Panc1 (cell line): ENCODE results near the gene DLG3. TPM values are rescaled to one million over a fixed set of nuclear protein-coding genes. Genes with fewer than 3 reads are reported as not detected.

Experiments
- ATAC-seq: fragments of 200-7000 bp; cut with Tn5 transposase; 2 replicates; pipeline ENCODE4 v1.9.1; 2020; ENCODE audit warnings: mild to moderate bottlenecking, moderate library complexity
- BruUV-seq: library from RNA; stranded (reverse); fragments of 400-500 nt; replicated peaks from 2 replicates; lab custom pipeline; 2021; lab: Mats Ljungman, UMichigan
- CTCF ChIA-PET: fragments of 300-600 bp; sonication (Branson Sonifier 250); formaldehyde crosslinking; loops from one replicate; lab custom pipeline; 2022; ENCODE audit warnings: antibody characterized with exemption; lab: Charles Lee
- POLR2A ChIA-PET: fragments of 300-600 bp; sonication (Branson Sonifier 250); formaldehyde crosslinking; loops from one replicate; lab custom pipeline; 2022; ENCODE audit warnings: antibody characterized with exemption; lab: Charles Lee
- DNase-seq: peaks from one replicate; pipeline ENCODE4 v3.0.0-alpha.2; 2010; ENCODE audit warnings: low read depth, low spot score
- H3K27ac ChIP-seq: 2 replicates; pipeline ENCODE4 v1.5.1; 2011; ENCODE audit warnings: mild to moderate bottlenecking, low read length, inconsistent platforms
- H3K27me3 ChIP-seq: fragments of 200-500 bp; sonication (Bioruptor generic); 2 replicates; pipeline ENCODE4 v1.6.0; 2014; ENCODE audit warnings: low read length, inconsistent platforms; ENCODE audit not compliant: control insufficient read depth, insufficient read depth
- H3K36me3 ChIP-seq: fragments of 200-500 bp; sonication (Bioruptor generic); 2 replicates; pipeline ENCODE4 v1.5.1; 2014; ENCODE audit warnings: inconsistent platforms, mild to moderate bottlenecking, low read length, moderate library complexity; ENCODE audit not compliant: control insufficient read depth, insufficient read depth
- H3K4me1 ChIP-seq: 2 replicates; pipeline ENCODE4 v1.5.1; 2011; ENCODE audit warnings: inconsistent platforms, mild to moderate bottlenecking, low read length, moderate library complexity; ENCODE audit not compliant: control insufficient read depth, insufficient read depth
- H3K4me3 ChIP-seq, 2 experiments: 2 replicates each; pipeline ENCODE4 v1.5.1; 2011 to 2012; ENCODE audit warnings: low read depth in 2 of 2, low read length in 2 of 2, mild to moderate bottlenecking in 2 of 2, inconsistent platforms in 1 of 2, moderate library complexity in 1 of 2
- H3K9me3 ChIP-seq: fragments of 200-500 bp; sonication (Bioruptor generic); 2 replicates; pipeline ENCODE4 v1.5.1; 2014; ENCODE audit warnings: low read depth, mild to moderate bottlenecking, inconsistent platforms, low read length, moderate library complexity; ENCODE audit not compliant: control insufficient read depth, insufficient read depth
- POLR2AphosphoS5 ChIP-seq: IDR thresholded peaks from 2 replicates; pipeline ENCODE4 v1.6.1; 2012; ENCODE audit warnings: mild to moderate bottlenecking, low read depth, low read length, moderate library complexity
- SIN3A ChIP-seq: IDR thresholded peaks from 2 replicates; pipeline ENCODE4 v1.6.1; 2012; ENCODE audit warnings: low read depth, mild to moderate bottlenecking, low read length, moderate library complexity, borderline replicate concordance; ENCODE audit not compliant: insufficient read depth
- TCF7L2 ChIP-seq: IDR thresholded peaks from 2 replicates; pipeline ENCODE4 v1.6.1; 2011; ENCODE audit warnings: mild to moderate bottlenecking, low read depth, low read length, inconsistent platforms
- in situ Hi-C: cut with HindIII; loops from 2 replicates; pipeline ENCODE4 v1.10.0; 2016; ENCODE audit warnings: low sequenced_read_pairs, low pct_unique_long_range_greater_than_20kb
- intact Hi-C: fragments of 100-400 bp; cut with micrococcal nuclease; formaldehyde crosslinking; loops from one replicate; pipeline ENCODE4 v1.10.0; 2022; ENCODE audit not compliant: unreplicated experiment
- total RNA-seq: library from RNA; stranded (reverse); gene quantifications from one replicate; pipeline ENCODE4 v1.2.1, GENCODE V29; 2021; ENCODE audit not compliant: unreplicated experiment
- TF ChIP-seq, protein P1 (sequence below): fragments of 450-650 bp; IDR thresholded peaks from 2 replicates; pipeline ENCODE4 v1.5.1; 2017; ENCODE audit warnings: mild to moderate bottlenecking
- TF ChIP-seq, protein P2 (sequence below), 2 experiments: IDR thresholded peaks; 2 replicates each; pipeline ENCODE4 v1.6.1; 2011 to 2012; ENCODE audit warnings: low read depth in 2 of 2, control low read depth in 1 of 2, low read length in 1 of 2, mild to moderate bottlenecking in 1 of 2, moderate library complexity in 1 of 2; ENCODE audit not compliant: insufficient read depth in 1 of 2

DLG3 gene
- total RNA-seq, 1 experiment from 2014 or later = 3.0 TPM

DNA sequence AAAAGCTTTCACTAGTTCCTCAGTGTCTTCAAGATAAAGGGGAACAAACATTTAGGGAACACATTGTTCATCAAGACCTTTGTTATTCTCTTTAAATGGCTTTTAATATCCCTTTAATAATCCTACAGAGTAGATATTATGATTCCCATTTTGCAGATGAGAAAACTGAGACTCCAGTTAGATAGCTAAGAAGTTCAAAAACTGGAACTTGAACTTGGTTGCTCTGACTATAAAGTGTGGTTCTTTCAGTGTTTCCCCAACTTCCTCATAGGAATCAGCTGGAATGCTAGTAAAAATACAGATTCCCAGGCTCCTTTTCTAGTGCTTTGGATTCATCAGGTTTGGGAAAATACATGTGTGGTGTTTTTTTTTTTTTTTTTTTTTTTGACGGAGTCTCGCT, 37.7 kb downstream of the DLG3 start:
- ChIA-PET CTCF (no interaction called here), POLR2A (no interaction called here)
- H3K27ac ChIP-seq = no peak overlapping the region
- ATAC-seq (no peak), DNase-seq (no peak)
- H3K9me3 ChIP-seq = no peaks in the 10 kb centered on the region
- no TSS peak for BruUV-seq
- intact Hi-C loops = no loop called here
- in situ Hi-C loops = no loop called here
- no peak overlapping the region for H3K4me3 ChIP-seq
- H3K27me3 ChIP-seq = no peaks in the 10 kb centered on the region
- H3K36me3 ChIP-seq = no peaks in the 10 kb centered on the region
- H3K4me1 ChIP-seq = peaks cover 3% of the 10 kb centered on the region; the same call in 1 of the 2 replicates
- TF ChIP-seq, protein P1, sequence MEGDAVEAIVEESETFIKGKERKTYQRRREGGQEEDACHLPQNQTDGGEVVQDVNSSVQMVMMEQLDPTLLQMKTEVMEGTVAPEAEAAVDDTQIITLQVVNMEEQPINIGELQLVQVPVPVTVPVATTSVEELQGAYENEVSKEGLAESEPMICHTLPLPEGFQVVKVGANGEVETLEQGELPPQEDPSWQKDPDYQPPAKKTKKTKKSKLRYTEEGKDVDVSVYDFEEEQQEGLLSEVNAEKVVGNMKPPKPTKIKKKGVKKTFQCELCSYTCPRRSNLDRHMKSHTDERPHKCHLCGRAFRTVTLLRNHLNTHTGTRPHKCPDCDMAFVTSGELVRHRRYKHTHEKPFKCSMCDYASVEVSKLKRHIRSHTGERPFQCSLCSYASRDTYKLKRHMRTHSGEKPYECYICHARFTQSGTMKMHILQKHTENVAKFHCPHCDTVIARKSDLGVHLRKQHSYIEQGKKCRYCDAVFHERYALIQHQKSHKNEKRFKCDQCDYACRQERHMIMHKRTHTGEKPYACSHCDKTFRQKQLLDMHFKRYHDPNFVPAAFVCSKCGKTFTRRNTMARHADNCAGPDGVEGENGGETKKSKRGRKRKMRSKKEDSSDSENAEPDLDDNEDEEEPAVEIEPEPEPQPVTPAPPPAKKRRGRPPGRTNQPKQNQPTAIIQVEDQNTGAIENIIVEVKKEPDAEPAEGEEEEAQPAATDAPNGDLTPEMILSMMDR = no peak
- TF ChIP-seq POLR2AphosphoS5 = no peak
- no peak for TF ChIP-seq TCF7L2
- TF ChIP-seq, protein P2, sequence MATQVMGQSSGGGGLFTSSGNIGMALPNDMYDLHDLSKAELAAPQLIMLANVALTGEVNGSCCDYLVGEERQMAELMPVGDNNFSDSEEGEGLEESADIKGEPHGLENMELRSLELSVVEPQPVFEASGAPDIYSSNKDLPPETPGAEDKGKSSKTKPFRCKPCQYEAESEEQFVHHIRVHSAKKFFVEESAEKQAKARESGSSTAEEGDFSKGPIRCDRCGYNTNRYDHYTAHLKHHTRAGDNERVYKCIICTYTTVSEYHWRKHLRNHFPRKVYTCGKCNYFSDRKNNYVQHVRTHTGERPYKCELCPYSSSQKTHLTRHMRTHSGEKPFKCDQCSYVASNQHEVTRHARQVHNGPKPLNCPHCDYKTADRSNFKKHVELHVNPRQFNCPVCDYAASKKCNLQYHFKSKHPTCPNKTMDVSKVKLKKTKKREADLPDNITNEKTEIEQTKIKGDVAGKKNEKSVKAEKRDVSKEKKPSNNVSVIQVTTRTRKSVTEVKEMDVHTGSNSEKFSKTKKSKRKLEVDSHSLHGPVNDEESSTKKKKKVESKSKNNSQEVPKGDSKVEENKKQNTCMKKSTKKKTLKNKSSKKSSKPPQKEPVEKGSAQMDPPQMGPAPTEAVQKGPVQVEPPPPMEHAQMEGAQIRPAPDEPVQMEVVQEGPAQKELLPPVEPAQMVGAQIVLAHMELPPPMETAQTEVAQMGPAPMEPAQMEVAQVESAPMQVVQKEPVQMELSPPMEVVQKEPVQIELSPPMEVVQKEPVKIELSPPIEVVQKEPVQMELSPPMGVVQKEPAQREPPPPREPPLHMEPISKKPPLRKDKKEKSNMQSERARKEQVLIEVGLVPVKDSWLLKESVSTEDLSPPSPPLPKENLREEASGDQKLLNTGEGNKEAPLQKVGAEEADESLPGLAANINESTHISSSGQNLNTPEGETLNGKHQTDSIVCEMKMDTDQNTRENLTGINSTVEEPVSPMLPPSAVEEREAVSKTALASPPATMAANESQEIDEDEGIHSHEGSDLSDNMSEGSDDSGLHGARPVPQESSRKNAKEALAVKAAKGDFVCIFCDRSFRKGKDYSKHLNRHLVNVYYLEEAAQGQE (IDR thresholded peaks at IDR 0.05; ENCODE audit: insufficient read depth in 1 of 2, low read depth in 2 of 2, low read length in 1 of 2) = no peak
- TF ChIP-seq SIN3A = no peak

DNA sequence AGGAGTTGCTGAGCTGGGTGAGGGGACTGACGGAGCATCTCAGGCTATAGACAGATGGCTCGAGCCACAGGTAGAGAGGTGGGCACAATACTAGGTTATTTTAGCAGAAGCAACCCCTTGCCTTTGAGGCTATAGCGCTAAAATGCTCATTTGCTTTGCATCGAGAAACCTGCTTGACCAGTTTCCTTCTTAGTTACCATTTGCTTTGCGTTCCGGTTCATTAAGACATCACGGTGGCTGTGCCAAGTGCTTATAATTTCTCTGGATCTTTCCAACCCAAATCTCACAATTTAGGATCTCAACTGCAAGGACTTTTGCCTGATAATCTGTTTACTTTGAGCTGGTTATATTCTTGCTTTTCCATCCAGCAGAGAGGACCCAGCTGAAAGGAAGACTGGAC, 40.8 kb downstream of the DLG3 start:
- no peaks in the 10 kb centered on the region for H3K27me3 ChIP-seq
- ChIA-PET POLR2A (no interaction called here), CTCF (no interaction called here)
- no peaks in the 10 kb centered on the region for H3K9me3 ChIP-seq
- TF ChIP-seq, protein P1 = no peak
- TF ChIP-seq, protein P2 (IDR thresholded peaks at IDR 0.05; ENCODE audit: insufficient read depth in 1 of 2, low read depth in 2 of 2, low read length in 1 of 2) = no peak
- TF ChIP-seq SIN3A = no peak
- no peak for TF ChIP-seq POLR2AphosphoS5
- no peak for TF ChIP-seq TCF7L2
- H3K36me3 ChIP-seq = no peaks in the 10 kb centered on the region
- no peak overlapping the region for H3K4me3 ChIP-seq
- BruUV-seq = no TSS peak
- intact Hi-C loops = no loop called here
- H3K4me1 ChIP-seq = no peaks in the 10 kb centered on the region
- ATAC-seq (no peak), DNase-seq (no peak)
- in situ Hi-C loops = no loop called here
- no peak overlapping the region for H3K27ac ChIP-seq
